NT2/D1 (cell line): ENCODE results near the gene SDK1.

Experiments
- SUZ12 ChIP-seq: IDR thresholded peaks from 2 replicates; pipeline ENCODE4 v1.6.1; 2011; ENCODE audit not compliant: insufficient read length, insufficient read depth; ENCODE audit errors: extremely low read depth
- YY1 ChIP-seq: IDR thresholded peaks from 2 replicates; pipeline ENCODE4 v1.6.1; 2011; ENCODE audit not compliant: insufficient read length, insufficient read depth
- ZNF274 ChIP-seq: IDR thresholded peaks from 2 replicates; pipeline ENCODE4 v1.6.1; 2011; ENCODE audit warnings: mild to moderate bottlenecking, low read depth, low read length

GRCh38 chr7:3805151-3805550, 504.1 kb downstream of the SDK1 start:
- TF ChIP-seq ZNF274, result no peak
- TF ChIP-seq YY1, result no peak
- no peak for TF ChIP-seq SUZ12
